Stimulated activated CD4-positive, alpha-beta T cell treated with anti-CD3 and anti-CD28 coated beads, TNF-alpha, amount 100 ng/mL, for 1 hour (primary cell): Measurements from ENCODE around the gene CRYBA4.

ENCODE experiments used
- DNase-seq, 3 donors: peaks; one replicate each; pipeline ENCODE4 v3.0.0-alpha.2; 2020; ENCODE audit warnings: low read depth in 3 of 3, low spot score in 1 of 3

Gene CRYBA4

DNA sequence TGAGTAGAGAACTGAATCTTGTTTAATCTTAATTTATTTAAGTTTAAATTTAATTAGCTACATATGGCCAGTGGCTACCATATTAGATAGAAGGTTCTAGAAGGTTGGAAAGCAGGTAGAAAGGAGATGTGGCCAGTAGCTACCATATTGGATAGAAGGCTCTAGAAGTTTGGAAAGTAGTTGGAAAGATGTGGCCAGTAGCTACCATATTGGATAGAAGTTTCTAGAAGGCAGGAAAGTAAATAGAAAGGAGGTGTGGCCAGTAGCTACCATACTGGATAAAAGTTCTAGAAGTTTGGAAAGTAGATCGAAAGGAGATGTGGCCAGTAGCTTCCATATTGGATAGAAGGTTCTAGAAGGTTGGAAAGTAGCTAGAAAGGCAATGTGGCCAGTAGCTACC, 2.2 kb downstream of the CRYBA4 start:
- no peak for DNase-seq

- DNase-seq, result no peak
These were observed 3.0 kb downstream of the CRYBA4 start for GRCh38 chr22:26624803-26625202.

- no peak for DNase-seq
These were observed 8.4 kb downstream of the CRYBA4 start for GRCh38 chr22:26629988-26630761.

- no peak for DNase-seq
These were observed 9.5 kb downstream of the CRYBA4 start for GRCh38 chr22:26631282-26631681.

- no peak for DNase-seq
These were observed 10.8 kb downstream of the CRYBA4 start for GRCh38 chr22:26632422-26633155.

DNA sequence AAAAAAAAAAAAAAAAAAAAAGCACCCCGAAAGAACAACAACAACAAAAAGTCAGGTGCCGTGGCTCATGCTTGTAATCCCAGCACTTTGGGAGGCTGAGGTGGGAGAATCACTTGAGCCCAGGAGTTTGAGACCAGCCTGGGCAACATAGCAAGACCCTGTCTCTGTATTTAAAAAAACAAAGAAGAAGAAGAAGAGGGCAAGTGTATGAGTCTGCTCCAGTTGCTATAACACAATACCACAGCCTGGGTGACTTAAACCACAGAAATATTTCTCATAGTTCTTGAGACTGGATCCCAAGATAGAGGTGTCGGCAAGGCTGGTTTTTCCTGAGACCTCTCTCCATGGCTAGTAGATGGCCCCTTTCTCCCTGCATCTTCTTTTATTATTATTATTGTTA, 12.4 kb downstream of the CRYBA4 start:
- no peak for DNase-seq

- no peak for DNase-seq
These were observed 13.4 kb downstream of the CRYBA4 start for GRCh38 chr22:26635117-26635516.

- DNase-seq, result no peak
These were observed 14.5 kb downstream of the CRYBA4 start for GRCh38 chr22:26636296-26636695.

DNA sequence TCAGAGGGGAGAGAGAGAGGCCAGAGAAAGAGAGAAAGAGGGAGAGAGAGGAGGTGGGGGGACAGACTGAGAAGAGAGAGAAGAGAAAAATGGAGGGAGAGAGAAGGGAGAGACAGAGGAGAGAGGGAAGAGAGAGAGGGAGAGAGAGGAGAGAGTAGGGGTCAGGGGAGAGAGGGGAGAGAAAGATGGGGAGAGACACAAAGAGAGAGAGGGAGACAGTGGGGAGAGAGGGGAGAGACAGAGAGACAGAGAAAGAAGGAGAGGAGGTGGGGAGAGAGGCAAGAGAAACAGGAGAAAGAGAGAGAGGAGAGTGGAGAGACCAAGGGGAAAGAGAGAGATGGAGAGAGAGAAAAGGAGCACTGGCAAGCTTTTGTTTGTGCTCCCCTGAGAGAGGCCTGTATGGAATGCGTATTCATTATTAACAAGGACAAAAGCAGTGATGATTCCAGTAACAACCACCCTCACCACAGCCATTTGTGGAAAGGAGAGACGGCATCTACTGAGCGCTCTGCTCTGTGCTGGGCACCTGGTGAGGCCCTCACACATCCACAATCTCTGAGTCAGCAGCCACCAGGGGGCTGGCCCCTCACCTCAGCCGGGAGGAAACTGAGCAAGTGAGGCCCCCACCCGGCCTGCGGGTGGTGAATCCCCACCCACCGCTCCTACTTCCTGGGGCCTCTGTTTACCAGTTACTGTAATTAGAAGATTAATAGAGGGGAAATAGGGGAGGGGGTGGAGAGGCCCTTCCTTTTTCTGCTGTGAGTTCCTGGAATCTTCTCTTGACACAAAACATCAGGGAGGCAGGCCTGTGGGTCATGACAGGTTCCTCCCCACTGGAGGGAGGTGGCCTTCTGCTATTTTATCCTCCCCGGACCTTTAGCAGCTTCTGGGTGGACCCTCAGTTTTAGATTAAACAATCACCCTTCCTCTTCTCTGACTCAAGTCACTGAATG, 21.0 kb downstream of the CRYBA4 start:
- peak; percentile 44 to 66 (median 48) for DNase-seq

DNA sequence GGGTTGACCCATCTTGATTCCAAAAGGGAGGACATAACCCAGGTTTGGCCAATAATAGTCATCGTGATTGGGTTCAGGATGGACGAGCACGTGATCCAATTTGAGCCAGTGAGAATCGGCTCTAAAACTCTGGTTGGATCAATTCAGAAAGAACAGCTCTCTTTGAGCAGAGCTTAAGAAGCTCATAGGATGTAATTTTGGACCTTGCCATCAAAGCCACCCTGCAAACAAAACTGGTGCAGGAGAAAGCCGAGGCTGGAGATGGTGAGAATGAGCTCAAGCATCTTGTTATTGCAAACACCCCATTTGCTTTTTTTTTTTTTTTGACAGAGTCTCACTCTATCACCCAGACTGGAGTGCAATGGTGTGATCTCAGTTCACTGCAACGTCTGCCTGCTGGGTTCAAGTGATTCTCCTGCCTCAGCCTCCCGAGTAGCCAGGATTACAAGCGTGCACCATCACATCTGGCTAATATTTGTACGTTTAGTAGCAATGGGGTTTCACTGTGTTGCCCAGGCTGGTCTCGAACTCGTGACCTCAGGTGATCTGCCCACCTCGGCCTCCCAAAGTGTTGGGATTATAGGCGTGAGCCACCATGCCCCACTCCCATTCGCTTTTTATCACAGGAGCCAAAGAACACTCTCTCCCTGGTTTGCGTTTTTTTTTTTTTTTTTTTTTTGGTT, 21.8 kb downstream of the CRYBA4 start:
- DNase-seq, result no peak

GRCh38 chr22:26646158-26646557, 24.4 kb downstream of the CRYBA4 start:
- DNase-seq, result no peak

DNA sequence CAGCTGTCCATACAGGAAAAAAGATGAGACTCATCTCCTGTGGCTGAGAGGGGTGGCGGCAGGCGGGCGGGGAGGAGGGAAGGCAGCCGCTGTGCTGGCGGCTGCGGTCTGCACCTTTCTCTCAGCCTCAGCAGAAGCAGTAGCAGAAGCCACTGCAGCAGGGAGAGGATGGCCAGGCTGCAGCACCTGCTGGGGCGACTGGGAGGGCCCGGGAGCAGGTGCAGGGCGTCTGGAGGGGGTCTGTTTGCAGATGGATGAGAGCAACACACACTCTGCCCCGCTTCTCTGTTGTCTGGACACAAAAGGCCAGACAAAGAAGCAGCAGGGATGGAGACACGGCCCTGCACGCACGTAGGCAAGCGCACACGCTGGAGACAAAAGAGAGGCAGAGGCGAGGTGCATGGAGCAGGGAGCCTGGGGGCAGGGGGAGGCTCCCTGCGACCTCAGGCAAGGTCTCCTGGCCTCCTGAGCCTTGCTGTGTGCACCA, 26.3 kb downstream of the CRYBA4 start:
- DNase-seq, result no peak

DNA sequence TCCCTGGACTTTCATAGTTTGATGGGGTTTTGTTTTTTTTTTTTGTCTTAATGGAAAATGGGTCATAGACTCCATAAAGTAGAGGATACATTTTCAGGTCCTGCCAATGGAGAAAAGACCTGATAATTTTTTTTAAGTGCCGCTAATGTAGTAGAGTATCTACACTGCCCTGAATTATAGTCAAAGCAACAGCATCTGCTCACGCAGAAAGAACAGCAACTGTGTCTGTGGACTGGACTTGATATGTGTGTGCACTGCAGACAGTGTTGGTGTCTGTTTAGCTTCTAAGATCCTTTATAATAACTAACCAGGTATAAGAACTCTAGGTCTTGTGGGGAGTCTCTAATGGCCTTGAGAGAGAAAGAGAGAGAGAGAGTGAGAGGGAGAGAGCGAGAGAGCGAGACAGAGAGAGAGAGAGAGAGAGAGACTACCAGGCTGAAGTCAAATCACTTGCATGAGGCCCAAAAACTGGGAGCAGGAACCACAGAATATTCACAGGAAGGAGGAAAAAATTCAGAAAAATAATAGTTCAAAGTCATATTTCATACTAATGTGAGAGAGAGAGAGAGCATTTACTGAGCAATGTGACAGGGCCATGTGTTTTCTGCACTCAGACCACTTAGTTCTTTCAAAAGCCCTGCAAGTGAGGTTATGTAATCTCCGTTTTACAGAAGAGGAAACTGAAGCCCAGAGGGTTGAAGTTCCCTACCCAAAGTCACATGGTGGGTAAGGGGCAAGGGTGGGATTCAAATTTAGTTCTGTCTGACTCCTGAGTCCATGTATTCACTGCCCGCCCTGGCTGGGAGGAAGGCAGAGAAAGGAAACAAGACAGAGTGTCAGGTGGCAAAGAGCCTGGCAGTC, 27.0 kb downstream of the CRYBA4 start:
- no peak for DNase-seq

DNA sequence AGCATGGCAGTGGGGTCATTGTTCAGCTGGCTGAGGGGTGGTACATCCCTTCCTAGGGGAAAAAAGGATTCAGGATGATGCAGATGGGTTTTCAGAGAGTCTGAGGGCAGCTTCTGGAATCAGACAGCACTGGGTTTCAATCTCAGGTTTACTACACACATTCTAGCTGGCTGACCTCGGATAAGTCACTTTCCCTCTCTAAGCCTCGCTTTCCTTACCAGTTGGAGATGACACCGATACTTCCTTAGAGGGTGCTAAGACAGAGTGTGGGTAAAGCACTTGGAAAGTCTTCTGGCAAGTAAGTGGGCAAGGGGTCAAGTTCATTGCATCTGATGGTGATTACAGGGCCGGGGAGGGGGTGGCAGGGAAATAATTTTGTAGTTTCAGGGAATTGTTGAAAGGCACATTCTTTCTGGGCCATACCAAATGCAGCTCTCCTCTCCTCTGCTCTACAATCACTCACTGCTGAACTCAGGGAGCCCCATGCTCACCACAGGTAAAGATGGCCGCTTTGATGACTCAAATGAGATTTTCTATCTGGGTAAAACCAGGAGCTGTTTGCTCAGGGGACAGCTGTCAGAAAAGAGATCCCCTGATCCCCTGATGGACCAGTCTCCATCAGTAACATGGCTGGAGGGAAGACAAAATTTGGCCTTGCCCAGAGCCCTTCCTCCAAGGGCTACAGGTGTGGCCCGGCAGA, 29.1 kb downstream of the CRYBA4 start:
- no peak for DNase-seq

GRCh38 chr22:26651815-26652214, 30.1 kb downstream of the CRYBA4 start:
- DNase-seq, result no peak

- DNase-seq, result peak in 1 of 3 donors; percentile 40
These were observed 35.4 kb downstream of the CRYBA4 start, which contains the start of gene MIAT for GRCh38 chr22:26656891-26657851. MIAT (plus strand) TSS chr22:26657588.

DNA sequence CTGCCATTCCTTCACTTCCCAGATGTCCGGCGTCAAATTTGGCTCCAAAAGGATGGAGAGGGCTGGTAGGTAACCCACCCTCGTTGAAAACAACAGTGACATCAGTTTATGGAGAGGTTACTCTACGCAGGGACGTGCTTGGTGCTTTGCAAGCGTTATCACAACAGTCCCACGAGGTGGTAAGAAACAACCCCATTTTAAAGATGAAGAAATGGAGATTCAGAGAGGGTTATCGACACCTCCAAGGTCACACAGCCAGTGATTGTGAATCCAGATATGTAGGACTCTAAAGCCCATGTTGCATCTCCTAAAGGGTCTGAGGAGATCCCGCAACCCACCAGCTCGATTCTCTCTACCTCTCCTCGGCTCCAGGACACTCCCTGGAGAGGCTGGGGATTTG, 36.4 kb downstream of the CRYBA4 start:
- no peak for DNase-seq
